Naive B cell (primary cell): Measurements from ENCODE around the gene HP. TPM values are rescaled to one million over a fixed set of nuclear protein-coding genes. Genes with fewer than 3 reads are reported as not detected.
"Not testable (repeated sequence)": the region's sequence is repeated elsewhere in the genome, so short reads cannot be mapped to it uniquely, and the experiment has no call there.

Experiments used
- ATAC-seq, 2 donors: fragments of 150-1000 bp; cut with Tn5 transposase; 2 replicates each; pipeline ENCODE4 v1.10.0; 2021; ENCODE audit warnings: low read depth in 2 of 2, mild to moderate bottlenecking in 2 of 2, moderate library complexity in 2 of 2
- DNase-seq: peaks from one replicate; pipeline ENCODE4 v3.0.0; 2022
- H3K27ac Mint-ChIP-seq, 6 donors: one replicate each; pipeline ENCODE4 v1.8.0; 2020 to 2022; ENCODE audit warnings: mild to moderate bottlenecking in 6 of 6, mixed read lengths in 6 of 6, moderate library complexity in 5 of 6, inconsistent platforms in 2 of 6
- H3K27me3 Mint-ChIP-seq, 3 donors: one replicate each; pipeline ENCODE4 v1.8.0; 2021 to 2022; ENCODE audit warnings: mixed read lengths in 3 of 3, mild to moderate bottlenecking in 1 of 3
- H3K36me3 Mint-ChIP-seq, 2 donors: one replicate each; pipeline ENCODE4 v1.8.0; 2020 to 2022; ENCODE audit warnings: mixed read lengths in 2 of 2, inconsistent platforms in 1 of 2, mild to moderate bottlenecking in 1 of 2
- H3K4me1 Mint-ChIP-seq, 3 donors: one replicate each; pipeline ENCODE4 v1.8.0; 2020 to 2022; ENCODE audit warnings: mixed read lengths in 3 of 3, inconsistent platforms in 1 of 3, mild to moderate bottlenecking in 1 of 3, moderate library complexity in 1 of 3
- H3K4me3 Mint-ChIP-seq, 8 donors: one replicate each; pipeline ENCODE4 v1.8.0; 2020 to 2022; ENCODE audit warnings: mild to moderate bottlenecking in 8 of 8, mixed read lengths in 8 of 8, moderate library complexity in 8 of 8, inconsistent platforms in 2 of 8
- H3K9me3 Mint-ChIP-seq, 7 donors: one replicate each; pipeline ENCODE4 v1.8.0; 2020 to 2022; ENCODE audit warnings: mixed read lengths in 7 of 7, mild to moderate bottlenecking in 5 of 7, inconsistent platforms in 2 of 7, moderate library complexity in 1 of 7
- polyA plus RNA-seq, 6 donors: library from polyadenylated mRNA; unstranded; fragments of 300-500 nt; fragmentation: Illumina TruSeq; gene quantifications; one replicate each; pipeline ENCODE4 v1.2.3, GENCODE V29; 2021; ENCODE audit warnings: low read depth in 6 of 6

Gene HP
- polyA plus RNA-seq, 6 donors from 2014 or later: 0.38 to 0.53 TPM; not detected in 4

- no peak for DNase-seq
- ATAC-seq: no peak
- no peak overlapping the region for H3K27ac Mint-ChIP-seq
- H3K9me3 Mint-ChIP-seq: peaks cover 5 to 27% (median 17%) of the 10 kb centered on the region in 7 donors
- H3K27me3 Mint-ChIP-seq: no peaks in the 10 kb centered on the region
- no peaks in the 10 kb centered on the region for H3K4me1 Mint-ChIP-seq
- no peak overlapping the region for H3K4me3 Mint-ChIP-seq
- peaks cover 6 to 9% of the 10 kb centered on the region in 2 donors for H3K36me3 Mint-ChIP-seq
These were observed 3.4 kb upstream of the HP start for GRCh38 chr16:72050769-72051464.

GRCh38 chr16:72051818-72052217, 2.5 kb upstream of the HP start:
- no peak for ATAC-seq
- DNase-seq: no peak
- Mint-ChIP-seq H3K27me3 (no peaks in the 10 kb centered on the region), H3K27ac (peak overlapping the region in 1 of 6 donors; percentile 1), H3K36me3 (peaks cover 6 to 9% of the 10 kb centered on the region in 2 donors), H3K9me3 (peaks cover 5 to 27% (median 17%) of the 10 kb centered on the region in 7 donors), H3K4me3 (no peak overlapping the region), H3K4me1 (no peaks in the 10 kb centered on the region)

GRCh38 chr16:72055911-72056310, 1.6 kb downstream of the HP start:
- H3K27ac Mint-ChIP-seq: no peak overlapping the region
- H3K27me3 Mint-ChIP-seq: no peaks in the 10 kb centered on the region
- H3K4me3 Mint-ChIP-seq: no peak overlapping the region
- no peaks in the 10 kb centered on the region for H3K4me1 Mint-ChIP-seq
- DNase-seq (no peak), ATAC-seq (no peak)
- peaks cover 0 to 6% (median 0%) of the 10 kb centered on the region in 7 donors for H3K9me3 Mint-ChIP-seq
- H3K36me3 Mint-ChIP-seq: no peaks in the 10 kb centered on the region

- not testable (repeated sequence) for H3K4me1 Mint-ChIP-seq, H3K27me3 Mint-ChIP-seq, ATAC-seq
These were observed 3.0 kb downstream of the HP start for GRCh38 chr16:72057313-72057712.

GRCh38 chr16:72059060-72059459, 4.8 kb downstream of the HP start:
- not testable (repeated sequence) for H3K4me3 Mint-ChIP-seq, H3K9me3 Mint-ChIP-seq

More at GRCh38 chr16:72057313-72057712, 3.0 kb downstream of the HP start:
- not testable (repeated sequence) for H3K27ac Mint-ChIP-seq, DNase-seq, H3K36me3 Mint-ChIP-seq, H3K4me3 Mint-ChIP-seq, H3K9me3 Mint-ChIP-seq

GRCh38 chr16:72060405-72060804, 6.1 kb downstream of the HP start:
- Mint-ChIP-seq H3K4me1 (no peaks in the 10 kb centered on the region), H3K36me3 (no peaks in the 10 kb centered on the region), H3K27me3 (no peaks in the 10 kb centered on the region), H3K27ac (no peak overlapping the region), H3K9me3 (no peaks in the 10 kb centered on the region), H3K4me3 (no peak overlapping the region)
- DNase-seq (no peak), ATAC-seq (no peak)

More at GRCh38 chr16:72059060-72059459, 4.8 kb downstream of the HP start:
- not testable (repeated sequence) for H3K4me1 Mint-ChIP-seq, H3K27me3 Mint-ChIP-seq, H3K27ac Mint-ChIP-seq, ATAC-seq, DNase-seq, H3K36me3 Mint-ChIP-seq

- no peak for DNase-seq
- no peak overlapping the region for H3K27ac Mint-ChIP-seq
- peak overlapping the region in 1 of 8 donors; percentile 35 for H3K4me3 Mint-ChIP-seq
- H3K9me3 Mint-ChIP-seq: no peaks in the 10 kb centered on the region
- H3K36me3 Mint-ChIP-seq: no peaks in the 10 kb centered on the region
- no peak for ATAC-seq
- H3K27me3 Mint-ChIP-seq: no peaks in the 10 kb centered on the region
- H3K4me1 Mint-ChIP-seq: no peaks in the 10 kb centered on the region
These were observed 7.3 kb downstream of the HP start for GRCh38 chr16:72061564-72061963.

GRCh38 chr16:72064361-72064894, 10.1 kb downstream of the HP start:
- H3K27me3 Mint-ChIP-seq: no peaks in the 10 kb centered on the region
- no peak for ATAC-seq
- H3K4me1 Mint-ChIP-seq: no peaks in the 10 kb centered on the region
- H3K4me3 Mint-ChIP-seq: peak overlapping the region in 1 of 8 donors; percentile 78
- no peaks in the 10 kb centered on the region for H3K9me3 Mint-ChIP-seq
- H3K27ac Mint-ChIP-seq: peak overlapping the region in 2 of 6 donors; percentile 13 to 83
- no peaks in the 10 kb centered on the region for H3K36me3 Mint-ChIP-seq
- no peak for DNase-seq

- H3K27ac Mint-ChIP-seq: peak overlapping the region in 1 of 6 donors; percentile 61
These were observed 12.4 kb downstream of the HP start for GRCh38 chr16:72066747-72067146.

GRCh38 chr16:72068930-72069329, 14.6 kb downstream of the HP start:
- peaks cover 0 to 11% (median 0%) of the 10 kb centered on the region in 3 donors for H3K4me1 Mint-ChIP-seq
- DNase-seq (no peak), ATAC-seq (no peak)

More at GRCh38 chr16:72066747-72067146, 12.4 kb downstream of the HP start:
- peaks cover 0 to 11% (median 0%) of the 10 kb centered on the region in 3 donors for H3K4me1 Mint-ChIP-seq
- H3K27me3 Mint-ChIP-seq: no peaks in the 10 kb centered on the region
- DNase-seq: peak; percentile 12
- peak in 1 of 2 donors; percentile 40 for ATAC-seq
- H3K36me3 Mint-ChIP-seq: no peaks in the 10 kb centered on the region
- H3K9me3 Mint-ChIP-seq: no peaks in the 10 kb centered on the region
- H3K4me3 Mint-ChIP-seq: no peak overlapping the region

GRCh38 chr16:72072514-72073342, 18.4 kb downstream of the HP start:
- Mint-ChIP-seq H3K4me3 (peak overlapping the region in 1 of 8 donors; percentile 61), H3K27me3 (no peaks in the 10 kb centered on the region), H3K4me1 (peaks cover 0 to 11% (median 0%) of the 10 kb centered on the region in 3 donors), H3K9me3 (no peaks in the 10 kb centered on the region), H3K36me3 (no peaks in the 10 kb centered on the region), H3K27ac (no peak overlapping the region)
- DNase-seq (no peak), ATAC-seq (no peak)

More at GRCh38 chr16:72068930-72069329, 14.6 kb downstream of the HP start:
- no peak overlapping the region for H3K4me3 Mint-ChIP-seq
- no peaks in the 10 kb centered on the region for H3K9me3 Mint-ChIP-seq
- H3K27ac Mint-ChIP-seq: peak overlapping the region in 1 of 6 donors; percentile 24
- H3K27me3 Mint-ChIP-seq: no peaks in the 10 kb centered on the region
- no peaks in the 10 kb centered on the region for H3K36me3 Mint-ChIP-seq

GRCh38 chr16:72073560-72074230, 19.4 kb downstream of the HP start:
- H3K27me3 Mint-ChIP-seq: no peaks in the 10 kb centered on the region
- H3K27ac Mint-ChIP-seq: peak overlapping the region in 1 of 6 donors; percentile 67
- no peaks in the 10 kb centered on the region for H3K36me3 Mint-ChIP-seq
- H3K9me3 Mint-ChIP-seq: no peaks in the 10 kb centered on the region
- DNase-seq (no peak), ATAC-seq (no peak)
- peaks cover 0 to 11% (median 0%) of the 10 kb centered on the region in 3 donors for H3K4me1 Mint-ChIP-seq
- no peak overlapping the region for H3K4me3 Mint-ChIP-seq

- H3K36me3 Mint-ChIP-seq, H3K27me3 Mint-ChIP-seq, H3K27ac Mint-ChIP-seq, ATAC-seq, H3K4me1 Mint-ChIP-seq, H3K9me3 Mint-ChIP-seq, DNase-seq, H3K4me3 Mint-ChIP-seq: not testable (repeated sequence)
These were observed 20.8 kb downstream of the HP start for GRCh38 chr16:72075067-72075466.
